GM12801 (cell line): ENCODE results near the gene TUBGCP3.

ENCODE experiments used
- CTCF ChIP-seq: IDR thresholded peaks from one replicate; pipeline ENCODE4 v1.5.1; 2011; ENCODE audit warnings: control low read depth; ENCODE audit not compliant: insufficient read length; ENCODE audit errors: extremely low read depth

The TUBGCP3 gene

DNA sequence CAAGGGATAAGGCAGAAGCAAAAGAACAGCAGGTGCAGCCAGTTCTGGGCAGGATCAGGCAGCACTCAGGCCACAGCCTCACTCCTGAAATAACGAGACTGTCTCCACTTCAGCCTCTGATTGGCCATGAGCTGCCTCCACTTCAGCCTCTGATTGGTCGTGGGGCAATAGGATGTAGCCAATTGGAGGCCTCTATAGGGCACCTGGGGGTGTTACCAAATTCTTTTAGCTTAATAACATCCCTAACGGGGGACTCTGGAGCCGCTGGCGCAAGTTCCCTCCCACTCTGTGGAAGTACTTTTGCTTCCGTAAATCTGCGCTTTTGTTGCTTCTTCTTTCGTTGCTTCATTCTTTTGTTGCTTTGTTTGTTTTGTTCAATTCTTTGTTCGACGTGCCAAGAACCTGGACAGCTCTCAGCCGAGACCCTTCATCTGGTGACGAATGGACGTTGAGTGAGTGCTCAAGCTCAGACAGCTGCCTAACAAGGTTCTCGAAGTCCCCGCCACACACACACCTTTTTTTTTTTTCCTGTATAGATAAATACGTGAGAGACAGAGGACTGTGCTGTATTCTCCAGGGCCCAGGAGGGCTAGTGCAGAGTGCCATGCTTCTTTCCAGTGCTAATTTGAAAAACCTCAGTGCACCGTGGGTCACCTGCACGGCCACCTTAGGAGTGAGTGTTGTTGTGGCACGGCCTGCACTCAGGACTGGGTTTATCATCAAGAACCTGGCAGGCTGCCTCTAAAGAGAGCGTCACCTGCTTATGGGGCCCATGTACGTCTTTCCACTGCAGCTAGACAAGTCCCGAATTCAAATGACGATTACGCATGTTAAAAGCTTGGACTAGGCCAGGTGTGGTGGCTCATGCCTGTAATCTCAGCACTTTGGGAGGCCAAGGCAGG lies 32.0 kb upstream of the TUBGCP3 start:
- no peak for TF ChIP-seq CTCF

- no peak for TF ChIP-seq CTCF
These were observed 30.5 kb upstream of the TUBGCP3 start for GRCh38 chr13:112618501-112618900.

DNA sequence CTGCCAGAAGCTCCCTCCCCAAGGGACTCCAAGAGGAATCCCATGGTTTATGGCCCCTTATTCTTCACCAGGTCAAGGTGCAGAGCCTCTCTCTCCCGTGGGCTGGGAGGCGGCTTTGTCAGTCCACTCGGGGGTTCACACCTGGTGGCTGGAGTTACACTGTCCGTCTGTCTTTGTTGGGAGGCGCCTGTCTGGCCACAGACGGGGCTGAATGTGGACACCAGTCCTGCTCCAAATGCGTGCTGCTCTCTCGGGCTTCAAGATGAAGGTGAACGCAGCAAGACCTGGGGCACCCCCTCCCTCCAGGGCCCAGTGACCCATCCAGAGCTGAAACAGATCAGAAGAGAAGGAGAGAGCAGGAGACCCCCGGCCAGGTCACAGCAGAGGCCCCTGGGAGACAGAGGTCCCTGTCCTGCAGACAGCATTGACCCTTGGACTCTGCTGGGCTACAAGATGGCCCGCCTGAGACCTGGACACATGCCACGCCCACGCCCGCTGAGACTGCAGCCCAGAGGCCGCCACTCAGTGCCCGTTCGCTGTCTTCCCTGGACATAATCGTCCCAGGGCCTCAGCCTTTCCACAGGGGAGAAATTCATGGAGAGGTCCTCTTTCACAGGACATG lies 29.9 kb upstream of the TUBGCP3 start:
- no peak for TF ChIP-seq CTCF

DNA sequence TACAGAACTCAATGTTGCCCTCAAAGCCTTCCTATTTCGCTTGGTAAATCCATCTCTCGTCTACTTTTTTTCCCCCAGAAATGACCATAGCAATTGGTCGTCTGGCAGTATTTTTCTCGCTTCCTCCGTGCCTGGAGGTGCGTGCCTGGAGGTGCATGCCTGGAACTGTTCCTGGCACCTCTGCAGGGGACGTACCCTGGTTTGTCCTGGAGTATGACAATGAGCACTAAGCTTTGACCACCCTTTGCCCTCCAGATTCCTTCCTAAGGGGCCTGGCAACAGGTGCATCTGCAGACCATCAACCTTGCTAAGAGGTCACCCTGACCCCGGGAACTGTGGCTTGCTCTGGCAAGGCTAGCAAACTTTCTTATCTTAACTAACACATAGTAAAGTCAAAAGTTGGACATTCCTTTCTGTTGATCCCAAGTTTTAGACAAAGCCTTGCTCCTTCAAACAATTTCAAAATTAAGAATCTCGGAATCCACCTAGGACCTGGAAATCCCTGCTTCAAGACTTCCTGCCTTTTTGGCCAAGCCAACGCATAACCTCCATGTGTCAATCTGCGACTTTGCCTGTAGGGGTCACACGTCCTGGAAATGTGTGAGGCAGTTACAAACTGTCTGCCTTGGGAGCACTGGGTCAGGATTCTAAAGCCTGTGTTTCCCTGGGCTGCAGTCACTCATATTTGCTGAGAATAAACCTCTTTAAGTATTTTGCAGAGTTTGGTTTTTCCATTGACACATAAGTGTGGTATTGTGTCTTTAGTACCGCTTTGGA lies 28.8 kb upstream of the TUBGCP3 start:
- TF ChIP-seq CTCF, result no peak

GRCh38 chr13:112615391-112615790 lies 27.4 kb upstream of the TUBGCP3 start:
- no peak for TF ChIP-seq CTCF

DNA sequence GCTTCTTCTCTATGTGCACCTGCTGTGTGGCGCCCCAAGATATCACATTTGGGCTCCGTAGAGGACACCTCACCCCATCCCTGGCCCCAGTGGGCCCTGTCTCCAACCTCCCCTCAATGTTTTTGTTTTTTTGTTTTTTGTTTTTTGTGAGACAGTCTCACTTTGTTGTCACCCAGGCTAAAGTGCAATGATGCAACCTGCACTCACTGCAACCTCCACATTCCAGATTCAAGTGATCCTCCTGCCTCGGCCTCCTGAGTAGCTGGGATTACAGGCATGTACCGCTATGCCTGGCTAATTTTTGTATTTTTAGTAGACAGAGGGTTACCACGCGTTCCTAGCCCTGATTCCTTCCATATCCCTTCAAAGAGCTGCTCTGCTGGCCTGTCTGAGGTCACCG lies 26.9 kb upstream of the TUBGCP3 start:
- no peak for TF ChIP-seq CTCF

GRCh38 chr13:112608212-112608611 lies 20.3 kb upstream of the TUBGCP3 start:
- TF ChIP-seq CTCF, result no peak
